Measurements from ENCODE around the gene ARID3B.

Gene ARID3B

GRCh38 chr15:74620636-74621545 is 79.9 kb downstream of the ARID3B start:
- TF ChIP-seq CTCF (IDR thresholded peaks at IDR 0.05; ENCODE audit: control insufficient read depth, extremely low read depth, insufficient read depth), result peak; percentile 100
- no peak overlapping the region for H3K4me3 ChIP-seq (ENCODE audit: low read depth, low read length)
- no peak for DNase-seq (ENCODE audit: low read depth)

- DNase-seq (ENCODE audit: low read depth), result no peak
- H3K4me3 ChIP-seq (ENCODE audit: low read depth, low read length), result no peak overlapping the region
- no peak for TF ChIP-seq CTCF (IDR thresholded peaks at IDR 0.05; ENCODE audit: control insufficient read depth, extremely low read depth, insufficient read depth)
These were observed 80.5 kb downstream of the ARID3B start for GRCh38 chr15:74621546-74621920.

DNA sequence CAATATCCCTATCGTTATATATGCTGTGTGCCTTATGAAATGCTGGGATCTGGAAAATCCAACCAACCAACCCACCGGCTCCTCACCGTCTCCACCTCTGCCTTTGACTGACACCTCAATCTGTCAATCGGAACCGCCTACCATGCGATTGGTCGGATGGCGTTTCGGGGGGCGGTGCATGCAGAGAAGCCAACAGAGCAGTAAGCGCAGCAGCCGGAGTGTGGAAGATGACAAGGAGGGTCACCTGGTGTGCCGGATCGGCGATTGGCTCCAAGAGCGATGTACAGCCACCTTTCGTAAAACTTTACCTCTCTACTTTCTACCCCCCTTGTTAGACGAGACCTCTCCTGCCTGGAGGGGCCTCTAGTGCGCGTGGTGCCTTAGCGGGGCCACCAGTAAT is 80.9 kb downstream of the ARID3B start:
- DNase-seq (ENCODE audit: low read depth), result no peak
- H3K4me3 ChIP-seq (ENCODE audit: low read depth, low read length), result no peak overlapping the region
- no peak for TF ChIP-seq CTCF (IDR thresholded peaks at IDR 0.05; ENCODE audit: control insufficient read depth, extremely low read depth, insufficient read depth)

GRCh38 chr15:74622758-74623157 is 81.7 kb downstream of the ARID3B start:
- DNase-seq (ENCODE audit: low read depth), result no peak
- no peak for TF ChIP-seq CTCF (IDR thresholded peaks at IDR 0.05; ENCODE audit: control insufficient read depth, extremely low read depth, insufficient read depth)
- no peak overlapping the region for H3K4me3 ChIP-seq (ENCODE audit: low read depth, low read length)

GRCh38 chr15:74624020-74624602 is 83.1 kb downstream of the ARID3B start:
- no peak overlapping the region for H3K4me3 ChIP-seq (ENCODE audit: low read depth, low read length)
- no peak for DNase-seq (ENCODE audit: low read depth)
- no peak for TF ChIP-seq CTCF (IDR thresholded peaks at IDR 0.05; ENCODE audit: control insufficient read depth, extremely low read depth, insufficient read depth)

GRCh38 chr15:74625693-74626092 is 84.7 kb downstream of the ARID3B start:
- no peak for TF ChIP-seq CTCF (IDR thresholded peaks at IDR 0.05; ENCODE audit: control insufficient read depth, extremely low read depth, insufficient read depth)
- no peak for DNase-seq (ENCODE audit: low read depth)
- no peak overlapping the region for H3K4me3 ChIP-seq (ENCODE audit: low read depth, low read length)

Measured in LNCaP clone FGC (cell line).